Stimulated activated CD8-positive, alpha-beta memory T cell treated with anti-CD3 and anti-CD28 coated beads, Interleukin-2, amount 100 ng/mL, for 48 hours (primary cell): Measurements from ENCODE around the gene ZBTB20.

Experiments
- DNase-seq, 2 donors: peaks; one replicate each; pipeline ENCODE4 v3.0.0-alpha.2; 2020; ENCODE audit warnings: low read depth in 2 of 2

Gene ZBTB20

DNA sequence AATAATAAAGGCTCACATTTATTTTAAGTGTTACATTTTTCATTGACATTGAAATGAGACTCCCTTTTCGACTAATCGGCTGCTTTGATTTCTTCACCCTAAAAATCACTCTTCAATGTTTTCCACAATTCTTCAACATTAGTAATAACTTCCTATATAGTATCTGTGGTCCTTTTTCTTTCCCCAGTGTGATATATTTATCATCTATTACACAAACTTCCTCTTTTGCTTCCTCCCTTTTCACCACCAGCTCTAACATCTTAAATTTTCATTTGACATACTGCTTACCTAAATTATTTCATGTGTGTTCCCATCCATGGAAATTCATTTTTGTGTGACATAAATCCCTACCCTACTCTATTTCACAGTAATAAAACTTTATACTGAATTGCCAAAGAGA, 608.9 kb downstream of the ZBTB20 start:
- DNase-seq, result no peak

DNA sequence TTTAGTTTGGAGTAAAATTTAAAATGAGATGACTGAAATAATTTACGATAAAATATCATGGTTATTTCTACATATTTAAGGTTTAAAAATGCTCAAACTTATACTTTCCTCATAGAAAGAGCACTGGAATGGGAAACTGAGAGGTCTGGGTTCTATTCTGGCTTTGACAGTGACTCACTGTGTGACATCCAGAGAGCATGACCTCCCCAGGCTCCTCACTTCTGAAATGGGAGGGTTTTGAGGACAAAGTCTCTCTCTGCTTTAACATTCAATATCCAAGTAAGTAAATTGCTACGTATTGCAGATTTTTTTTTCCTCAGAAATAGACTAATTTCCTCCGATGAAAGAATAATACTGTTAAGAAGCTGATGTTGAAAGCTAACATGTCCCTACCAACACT, 618.6 kb downstream of the ZBTB20 start:
- DNase-seq, result no peak

DNA sequence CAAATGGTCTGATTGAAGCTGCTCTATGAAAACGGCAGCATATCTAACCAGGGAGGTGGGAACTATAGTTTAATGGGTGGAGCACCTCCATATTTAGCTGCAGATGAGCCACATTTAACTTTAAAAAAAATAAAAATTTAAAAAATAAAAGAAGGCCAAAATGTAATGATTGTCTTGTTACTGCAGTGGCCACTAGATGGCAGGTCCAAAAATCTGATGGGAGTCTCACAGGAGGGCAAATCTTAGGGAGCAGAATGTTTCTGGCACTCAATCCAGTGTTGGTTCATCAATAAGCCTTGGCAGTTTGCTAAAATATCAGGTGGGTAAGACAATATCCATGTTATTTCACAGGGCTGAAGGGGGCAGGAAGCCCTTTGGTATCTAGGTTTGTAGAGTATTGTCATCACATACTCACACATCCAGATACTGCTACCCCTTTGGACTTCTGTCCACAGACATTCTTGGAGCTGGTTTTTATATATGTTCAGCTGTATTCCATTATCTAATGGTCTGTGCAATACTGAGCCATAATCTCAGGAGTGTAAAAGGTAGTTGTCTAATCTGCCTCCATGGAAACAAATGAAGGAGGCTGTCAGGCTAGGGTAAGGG, 619.9 kb downstream of the ZBTB20 start:
- no peak for DNase-seq

DNA sequence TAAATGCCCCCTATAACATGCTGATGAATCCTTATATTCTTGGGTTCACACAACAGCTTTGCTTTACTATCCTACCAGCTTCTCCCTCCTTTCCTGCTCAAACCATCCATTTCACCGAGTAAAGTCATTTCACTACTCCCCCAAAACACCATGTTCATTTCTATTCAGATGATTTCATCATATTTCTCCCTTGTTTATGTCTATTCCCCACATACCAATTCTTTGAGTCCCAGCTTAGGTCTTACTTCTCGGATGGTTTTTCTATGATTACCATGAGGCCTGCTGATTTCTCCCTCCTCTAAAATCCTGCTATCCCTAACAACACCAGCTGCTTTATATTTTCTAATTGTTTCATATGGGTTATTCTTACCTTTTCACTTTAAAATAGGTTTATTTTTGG, 621.8 kb downstream of the ZBTB20 start:
- DNase-seq, result no peak

DNA sequence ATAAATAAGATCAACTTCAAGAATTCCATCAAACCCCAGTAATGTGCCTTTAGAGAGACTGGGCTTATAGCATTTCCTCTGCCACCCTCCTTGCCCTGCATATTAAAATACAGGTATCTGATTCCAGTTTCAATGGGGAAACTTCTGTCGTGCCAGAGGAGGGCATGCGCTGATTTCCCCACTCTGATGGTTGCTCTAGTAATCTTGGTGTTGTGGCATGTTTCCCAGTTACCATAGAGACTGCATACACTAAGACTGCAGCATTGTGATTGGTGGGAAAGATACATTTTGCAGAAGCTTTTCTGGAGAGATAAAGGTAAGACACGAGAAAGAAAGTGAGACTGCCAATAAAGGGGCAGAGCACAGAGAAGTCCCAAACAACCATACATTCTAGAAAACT, 627.7 kb downstream of the ZBTB20 start:
- no peak for DNase-seq

DNA sequence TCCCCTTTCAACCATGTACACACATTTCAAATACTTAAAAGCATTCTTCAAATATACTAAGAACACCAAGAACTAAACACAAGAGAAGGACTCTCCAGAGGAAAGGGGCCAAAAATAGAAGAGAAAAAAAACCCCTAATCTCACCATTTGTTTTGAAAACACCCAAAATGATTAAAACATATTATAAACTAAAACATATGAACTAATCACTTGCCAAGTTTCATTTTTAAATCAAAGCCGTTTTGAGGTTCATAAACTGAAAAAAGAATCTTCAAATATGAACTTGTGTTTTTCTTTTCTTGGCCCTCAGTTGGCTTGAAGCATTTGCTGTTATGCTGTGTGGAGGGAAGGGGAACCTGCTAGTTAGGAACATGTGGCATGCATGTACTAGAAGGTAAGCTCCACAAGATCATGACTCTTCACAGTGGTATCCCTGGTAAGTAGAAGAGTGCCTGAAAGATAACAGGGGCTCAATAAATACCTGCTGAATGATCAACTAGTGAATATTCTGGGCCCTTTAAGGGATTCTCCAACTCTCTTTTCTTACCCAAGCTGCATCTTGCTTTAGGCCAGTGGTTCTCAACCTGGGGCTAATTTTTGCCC, 628.8 kb downstream of the ZBTB20 start:
- no peak for DNase-seq

DNA sequence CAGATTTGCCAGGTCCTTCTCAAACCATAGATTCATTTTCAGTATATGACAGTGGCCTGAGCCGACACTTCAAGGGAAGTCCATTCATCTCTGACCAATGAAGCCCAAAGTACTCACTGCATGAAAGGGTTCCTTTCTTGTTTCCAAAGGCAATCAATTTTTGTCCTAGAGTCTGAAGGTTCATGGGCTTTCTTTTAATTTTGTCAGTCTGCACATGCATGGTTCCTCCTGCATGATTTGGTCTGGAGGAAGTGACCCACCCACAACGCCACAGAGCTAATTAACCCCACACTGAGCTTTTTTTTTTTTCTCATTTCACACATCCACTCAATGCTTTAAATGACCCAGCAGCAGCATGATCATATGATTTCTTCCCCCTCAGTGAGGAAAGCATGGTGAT, 636.9 kb downstream of the ZBTB20 start:
- DNase-seq, result no peak

DNA sequence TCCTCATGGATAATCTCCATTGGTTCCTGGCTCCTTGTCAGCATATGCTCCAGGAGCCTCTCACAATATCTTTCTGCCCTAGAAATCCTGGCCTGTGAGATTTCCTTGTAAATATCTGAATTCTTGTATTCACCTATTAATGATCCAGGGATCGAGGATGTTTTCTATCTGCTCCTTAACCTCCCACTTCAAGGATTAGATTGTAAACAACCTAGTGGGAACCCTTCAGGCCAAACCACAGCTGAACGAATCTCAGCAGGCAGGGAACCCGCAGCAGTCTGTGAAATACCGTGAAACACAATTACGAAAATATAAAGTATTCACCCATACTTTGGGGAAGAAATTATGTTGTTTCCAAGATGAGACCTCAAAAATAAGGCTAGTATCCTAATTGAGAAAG, 637.3 kb downstream of the ZBTB20 start:
- no peak for DNase-seq

DNA sequence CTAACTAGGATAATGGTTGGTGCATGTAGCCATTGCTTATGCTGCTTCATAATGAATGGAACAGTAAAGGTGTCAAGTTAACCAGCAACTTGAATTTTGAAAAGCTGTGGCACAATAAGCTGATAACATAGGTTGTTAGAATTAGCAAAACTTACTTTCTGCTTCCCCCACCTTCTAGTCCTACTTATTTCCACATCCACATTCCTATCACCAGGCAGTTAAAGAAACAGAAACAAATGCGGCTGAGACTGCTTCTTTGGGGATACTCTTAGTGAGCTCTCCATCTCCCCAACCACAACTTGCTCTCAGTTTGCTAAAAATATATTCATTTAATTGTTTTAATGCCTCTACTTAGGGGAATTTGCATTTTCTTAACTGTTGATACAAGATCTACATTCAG, 638.1 kb downstream of the ZBTB20 start:
- DNase-seq, result no peak

DNA sequence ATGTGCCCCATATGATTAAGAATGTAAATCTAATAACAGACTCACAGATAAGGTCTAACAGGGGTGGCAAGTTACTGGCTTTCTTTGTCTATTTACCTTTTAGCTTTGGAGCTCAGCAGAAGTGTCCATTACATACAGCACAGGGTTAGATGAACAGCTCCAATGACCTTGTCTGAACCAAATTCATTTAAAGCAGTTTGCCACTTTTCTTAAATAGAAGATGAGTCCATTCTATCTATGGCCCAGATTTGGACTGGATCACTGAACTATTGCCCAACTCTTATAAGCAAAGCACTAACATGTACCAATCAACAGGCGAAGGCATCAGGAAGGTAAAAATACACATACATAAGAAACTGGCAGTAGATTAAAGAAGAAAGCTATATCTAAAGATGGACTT, 638.9 kb downstream of the ZBTB20 start:
- no peak for DNase-seq

DNA sequence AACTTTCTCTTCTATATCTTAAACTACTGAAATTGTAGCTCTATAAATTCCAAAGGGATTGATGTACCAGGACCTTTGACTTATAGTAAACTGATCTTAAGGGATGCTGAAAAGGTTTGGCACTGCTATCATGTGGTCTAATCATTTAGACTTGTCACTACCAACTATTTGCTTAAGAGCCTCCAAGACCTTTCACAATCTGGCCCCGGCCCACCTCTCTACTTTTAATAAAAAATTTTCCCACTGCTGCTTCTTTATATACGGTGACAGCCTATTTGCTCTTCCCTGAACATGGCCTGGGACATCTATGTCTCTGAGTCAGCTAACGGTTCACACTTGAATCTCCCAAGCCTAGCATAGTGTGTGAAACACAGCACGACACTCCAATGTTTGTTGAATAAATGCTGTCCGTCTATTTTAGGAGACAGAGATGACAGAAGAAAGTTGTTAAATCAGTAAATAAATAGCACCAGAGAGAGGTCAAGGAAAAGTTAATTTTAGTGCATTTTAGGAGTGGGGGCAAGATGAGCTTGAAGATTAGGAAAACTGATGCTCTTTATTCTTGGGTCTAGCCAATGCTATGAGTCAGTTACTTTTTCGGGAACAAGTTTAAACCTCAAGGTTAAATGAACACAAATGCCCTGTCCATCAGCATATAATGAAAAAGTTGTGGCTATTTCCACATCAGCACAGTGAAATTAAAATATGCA, 640.3 kb downstream of the ZBTB20 start:
- no peak for DNase-seq

DNA sequence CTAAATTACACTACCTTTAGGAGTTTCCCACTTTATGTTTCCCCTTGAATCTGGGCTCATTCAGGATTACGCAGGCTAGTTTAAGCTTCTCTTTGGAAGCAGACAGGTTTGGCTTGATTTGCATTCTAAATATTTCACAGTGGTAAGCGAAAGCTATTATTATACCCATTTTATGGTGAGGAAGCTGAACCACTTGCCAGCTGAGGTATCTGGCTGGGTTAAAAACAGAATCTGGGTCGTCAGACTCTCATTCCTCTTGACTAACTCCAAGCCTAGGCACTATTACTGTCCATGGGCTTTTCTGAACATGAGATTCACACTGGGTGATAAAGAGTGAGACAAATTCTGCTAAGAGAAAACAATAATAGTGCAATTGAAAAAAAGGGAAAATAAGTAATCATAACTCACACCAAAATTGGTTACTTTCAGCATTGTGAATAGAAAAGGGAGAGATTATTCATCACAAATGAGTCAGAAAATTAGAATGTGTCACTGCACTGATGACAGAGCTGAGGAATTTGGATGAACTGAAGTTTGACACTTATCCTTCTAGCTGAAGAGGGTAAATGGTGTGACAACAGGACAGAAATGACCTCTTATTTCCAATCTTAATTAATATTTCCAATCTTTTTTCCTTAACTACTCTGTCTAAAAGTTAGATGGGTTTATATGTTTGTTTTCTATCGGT, 642.0 kb downstream of the ZBTB20 start:
- no peak for DNase-seq

DNA sequence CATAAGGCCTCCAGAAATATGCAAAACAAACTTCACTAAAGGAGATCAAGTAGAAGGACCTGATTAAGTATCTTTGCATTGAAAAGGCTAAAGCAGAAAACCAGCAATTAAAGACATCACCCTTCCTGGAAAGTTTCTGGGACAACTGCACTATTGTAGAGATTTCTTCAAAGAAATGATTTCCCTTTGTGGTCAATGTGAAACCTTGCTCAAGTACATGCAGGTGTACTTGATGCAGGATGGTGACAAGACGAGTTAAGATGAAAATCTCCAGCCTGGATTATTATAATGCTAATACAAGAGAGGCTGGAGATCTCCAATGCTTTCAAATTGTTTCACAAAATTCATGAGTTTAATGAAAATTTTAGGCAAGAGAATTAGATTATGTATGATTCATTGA, 644.9 kb downstream of the ZBTB20 start:
- no peak for DNase-seq

DNA sequence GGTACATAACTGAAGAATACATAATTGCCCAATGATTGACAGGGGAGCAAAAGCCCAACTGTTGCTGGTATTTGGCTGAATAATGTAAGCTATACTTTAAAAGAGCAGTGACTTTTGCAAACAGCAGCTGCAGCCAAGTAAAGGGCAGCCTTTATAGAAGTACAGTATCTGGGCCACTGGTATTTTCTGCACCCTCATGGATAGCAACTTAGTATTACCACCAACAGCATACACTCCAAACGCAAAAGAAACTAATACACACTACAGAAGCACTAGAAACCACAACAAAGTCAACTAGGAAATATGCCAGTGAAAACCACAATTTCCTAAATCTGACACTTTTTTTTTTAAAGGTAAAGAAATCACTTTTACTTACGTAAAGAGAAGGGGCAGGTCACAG, 647.1 kb downstream of the ZBTB20 start:
- DNase-seq, result no peak

DNA sequence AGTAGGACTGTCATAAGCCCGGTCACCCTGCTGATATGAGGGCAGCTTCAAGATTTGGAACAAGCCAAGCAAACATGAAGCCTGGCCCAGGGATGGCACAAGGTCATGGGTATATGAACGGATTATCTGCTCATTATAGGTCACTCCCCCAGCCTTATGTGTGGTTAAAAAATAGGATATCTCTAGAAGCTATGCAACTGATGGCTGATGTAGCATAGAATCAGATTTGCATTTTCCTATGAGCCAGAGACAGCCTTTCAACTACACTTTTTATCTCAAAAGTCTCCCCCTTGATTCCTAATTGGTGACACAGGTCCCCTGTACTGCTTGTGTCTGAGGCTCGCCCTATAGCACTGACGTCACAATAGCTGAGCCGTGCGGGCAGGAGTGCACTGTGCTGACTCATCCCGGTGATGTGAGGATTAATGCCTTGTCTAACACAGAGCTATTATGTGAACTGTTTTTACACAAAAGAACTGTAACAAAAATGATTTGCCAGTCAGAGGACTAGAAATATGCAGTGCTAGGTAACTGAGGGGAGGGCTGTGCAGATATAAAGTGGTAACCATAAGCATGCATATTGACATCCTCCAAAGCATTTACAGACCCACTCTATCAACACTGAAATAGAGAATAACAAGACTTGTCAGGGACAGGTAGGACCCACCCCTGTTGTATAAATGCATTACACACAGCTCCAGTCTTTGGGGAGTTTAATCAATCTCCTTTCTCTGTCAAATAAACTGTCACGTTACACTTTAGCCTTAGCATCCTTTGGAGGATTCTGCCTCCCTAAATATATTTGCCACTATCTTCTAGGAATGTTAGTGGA, 648.3 kb downstream of the ZBTB20 start:
- no peak for DNase-seq

DNA sequence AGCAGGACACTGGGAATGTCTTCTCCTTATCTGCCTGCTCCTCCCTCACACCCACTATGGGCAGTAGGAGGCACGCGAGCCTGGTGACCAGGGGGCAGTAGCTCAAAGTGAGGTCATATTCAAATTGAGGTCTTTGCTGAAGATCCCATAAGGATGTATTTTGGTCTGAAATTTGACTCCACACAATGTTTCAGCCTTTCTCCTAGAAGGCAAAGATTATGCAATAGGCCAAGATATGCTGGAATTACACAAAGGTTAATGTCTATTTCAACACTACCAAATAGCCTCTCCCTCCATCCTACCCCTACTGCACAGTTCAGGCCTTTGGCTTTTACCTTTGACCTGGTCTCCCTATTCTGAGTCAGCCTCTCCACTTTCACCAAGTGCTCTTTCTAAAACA, 650.2 kb downstream of the ZBTB20 start:
- DNase-seq, result no peak

DNA sequence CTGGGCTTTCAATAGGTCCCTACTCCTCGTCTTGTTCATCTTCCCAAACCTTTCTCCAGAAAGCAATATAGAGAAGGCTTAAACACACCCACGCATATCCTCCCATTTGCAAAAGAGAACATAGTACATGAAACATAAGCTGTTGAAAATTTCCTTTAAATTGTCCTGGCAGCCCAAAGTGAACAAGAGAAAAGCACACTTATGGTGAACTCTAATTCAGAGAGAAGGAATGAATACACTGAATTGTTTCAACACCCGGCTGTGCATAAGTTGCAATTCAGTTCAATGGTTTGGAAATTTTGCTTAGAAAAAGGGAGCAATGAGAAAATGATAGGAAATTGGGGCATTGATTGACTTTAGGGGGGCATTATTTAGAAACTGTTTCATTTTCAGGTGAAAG, 650.6 kb downstream of the ZBTB20 start:
- DNase-seq, result no peak

DNA sequence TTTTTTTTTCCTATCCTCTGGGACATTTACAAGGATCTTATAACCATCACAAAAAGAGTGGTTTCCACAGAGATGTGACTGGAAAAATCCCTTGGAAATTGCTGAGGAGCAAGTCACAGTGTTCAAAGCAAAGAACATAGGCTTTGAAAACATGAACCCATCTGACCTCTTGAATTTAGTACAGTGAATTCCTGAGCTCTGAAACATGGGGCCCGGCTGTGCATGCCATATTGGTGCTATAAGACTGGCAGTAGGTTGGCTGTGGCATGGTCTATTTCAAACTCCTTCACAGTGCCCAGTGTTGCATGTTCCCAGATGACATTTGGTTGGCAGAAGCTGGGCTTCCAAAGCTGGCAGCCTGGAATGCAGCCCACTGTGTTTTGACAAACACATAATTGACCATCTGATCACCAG, 651.1 kb downstream of the ZBTB20 start:
- DNase-seq, result no peak

DNA sequence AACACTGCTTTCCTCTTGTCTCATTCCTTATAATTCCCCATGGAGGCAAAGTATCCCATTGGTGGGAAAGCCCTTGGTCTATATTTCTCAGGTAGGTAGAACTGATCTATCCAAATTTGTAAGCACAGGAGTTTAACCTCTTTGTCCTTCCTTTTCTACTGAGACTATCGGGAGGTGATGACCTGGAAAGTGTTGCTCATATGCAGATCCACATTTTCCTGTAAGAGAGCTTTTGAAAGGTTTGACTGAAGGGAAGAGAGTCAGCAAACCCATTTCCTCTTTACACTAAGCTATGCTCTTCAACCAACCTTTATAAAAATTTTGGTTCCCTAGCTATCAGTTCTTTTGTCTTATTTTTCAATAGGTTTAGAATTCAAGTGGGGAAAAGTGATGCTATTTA, 652.6 kb downstream of the ZBTB20 start:
- no peak for DNase-seq

DNA sequence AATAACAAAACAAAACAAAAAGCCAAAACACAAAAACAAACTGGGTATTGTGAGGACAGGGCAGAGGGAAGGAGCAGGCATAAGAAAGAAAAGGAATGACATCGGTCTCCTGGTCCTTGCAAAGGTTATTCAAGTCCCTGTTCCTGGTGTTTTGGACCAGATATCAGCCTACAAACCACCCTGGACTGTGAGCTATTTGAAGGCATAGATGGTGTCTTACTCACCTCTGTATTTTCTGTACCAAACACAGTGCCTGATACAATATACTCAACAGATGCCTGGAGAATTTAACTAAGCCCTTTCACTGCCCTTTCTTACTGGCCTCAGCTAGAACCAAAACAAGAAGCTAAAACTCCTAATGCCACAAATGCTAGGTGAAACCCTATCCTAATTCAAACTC, 656.3 kb downstream of the ZBTB20 start:
- DNase-seq, result no peak

DNA sequence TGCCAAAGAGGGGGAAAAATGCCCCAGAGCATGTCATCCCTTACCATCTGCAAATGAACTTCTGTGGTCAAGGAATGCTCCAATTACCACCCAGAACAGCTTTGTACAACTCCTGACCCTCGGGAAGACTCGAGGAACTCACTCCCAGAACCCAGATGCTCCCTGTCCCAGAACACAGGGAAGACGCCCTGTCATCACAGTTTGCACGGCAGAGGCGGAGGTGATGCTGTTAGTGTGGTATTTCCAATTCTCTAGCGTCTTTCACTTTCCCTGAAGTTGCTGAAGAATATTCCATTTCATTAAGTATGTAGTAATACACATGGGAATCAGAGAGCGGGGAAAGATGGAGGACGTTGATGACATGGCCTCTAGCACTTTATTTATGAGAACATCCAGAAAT, 659.6 kb downstream of the ZBTB20 start:
- DNase-seq, result no peak

DNA sequence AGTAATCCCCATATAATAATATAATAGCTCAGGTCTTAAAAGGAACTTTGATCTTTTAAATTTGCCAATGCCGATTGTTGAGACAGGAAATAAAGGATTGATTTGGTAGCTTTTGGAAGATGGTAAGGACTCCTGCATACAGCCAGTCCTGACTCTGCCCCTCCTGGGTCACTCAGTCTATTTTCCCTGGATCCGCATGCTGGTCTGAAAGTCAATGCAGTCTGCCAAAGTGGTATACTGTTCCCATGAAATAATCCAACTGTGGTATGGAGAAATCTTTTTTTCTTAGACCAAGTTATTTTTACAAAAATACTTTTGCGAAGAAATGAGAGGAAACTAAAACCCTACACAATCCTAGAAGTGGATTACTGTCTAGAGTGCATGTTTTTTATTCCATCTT, 662.2 kb downstream of the ZBTB20 start:
- DNase-seq, result no peak
